NCI-H1105 (cell line): ENCODE measurements around the gene SLC25A47.
"Not testable (repeated sequence)": the region's sequence is repeated elsewhere in the genome, so short reads cannot be mapped to it uniquely, and the experiment has no call there.

Experiments used
- DNase-seq: peaks from one replicate; lab custom pipeline; 2025; lab: John Stamatoyannopoulos, UW

SLC25A47 gene

GRCh38 chr14:100325231-100325632, 2.1 kb downstream of the SLC25A47 start:
- DNase-seq: no peak

GRCh38 chr14:100325958-100326357, 2.8 kb downstream of the SLC25A47 start:
- DNase-seq: no peak

DNA sequence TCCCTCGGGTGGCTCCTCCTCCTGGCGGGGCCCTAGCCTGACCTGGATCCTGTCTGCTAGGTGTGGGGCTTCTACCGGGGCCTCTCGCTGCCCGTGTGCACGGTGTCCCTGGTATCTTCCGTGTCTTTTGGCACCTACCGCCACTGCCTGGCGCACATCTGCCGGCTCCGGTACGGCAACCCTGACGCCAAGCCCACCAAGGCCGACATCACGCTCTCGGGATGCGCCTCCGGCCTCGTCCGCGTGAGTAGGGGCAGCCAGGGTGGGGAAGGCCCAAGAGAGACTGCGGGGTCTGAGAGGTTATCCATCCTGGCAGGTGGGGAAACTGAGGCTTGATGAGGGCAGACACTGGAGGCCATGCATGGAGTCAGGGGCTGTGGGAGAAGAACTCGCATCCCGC, 4.0 kb downstream of the SLC25A47 start:
- DNase-seq: no peak

DNA sequence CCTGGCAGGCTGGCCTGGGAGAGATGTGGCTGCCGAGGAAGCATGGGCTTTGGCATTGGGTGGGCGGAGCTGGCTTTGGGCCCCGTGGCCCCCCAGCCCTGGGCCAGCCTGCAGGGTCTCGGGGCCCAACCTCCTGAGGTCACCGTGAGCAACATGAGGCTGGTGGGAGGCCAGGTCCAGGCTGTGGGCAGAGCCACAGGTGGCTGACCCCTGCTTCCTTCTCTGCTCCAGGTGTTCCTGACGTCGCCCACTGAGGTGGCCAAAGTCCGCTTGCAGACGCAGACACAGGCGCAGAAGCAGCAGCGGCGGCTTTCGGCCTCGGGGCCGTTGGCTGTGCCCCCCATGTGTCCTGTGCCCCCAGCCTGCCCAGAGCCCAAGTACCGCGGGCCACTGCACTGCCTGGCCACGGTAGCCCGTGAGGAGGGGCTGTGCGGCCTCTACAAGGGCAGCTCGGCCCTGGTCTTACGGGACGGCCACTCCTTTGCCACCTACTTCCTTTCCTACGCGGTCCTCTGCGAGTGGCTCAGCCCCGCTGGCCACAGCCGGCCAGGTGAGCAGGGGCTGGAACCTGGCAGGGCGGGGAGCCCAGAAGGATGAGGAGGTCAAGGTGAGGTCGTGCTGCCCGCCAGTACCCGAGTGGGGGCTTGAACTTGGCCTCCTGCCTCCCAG, 5.5 kb downstream of the SLC25A47 start:
- DNase-seq: no peak

DNA sequence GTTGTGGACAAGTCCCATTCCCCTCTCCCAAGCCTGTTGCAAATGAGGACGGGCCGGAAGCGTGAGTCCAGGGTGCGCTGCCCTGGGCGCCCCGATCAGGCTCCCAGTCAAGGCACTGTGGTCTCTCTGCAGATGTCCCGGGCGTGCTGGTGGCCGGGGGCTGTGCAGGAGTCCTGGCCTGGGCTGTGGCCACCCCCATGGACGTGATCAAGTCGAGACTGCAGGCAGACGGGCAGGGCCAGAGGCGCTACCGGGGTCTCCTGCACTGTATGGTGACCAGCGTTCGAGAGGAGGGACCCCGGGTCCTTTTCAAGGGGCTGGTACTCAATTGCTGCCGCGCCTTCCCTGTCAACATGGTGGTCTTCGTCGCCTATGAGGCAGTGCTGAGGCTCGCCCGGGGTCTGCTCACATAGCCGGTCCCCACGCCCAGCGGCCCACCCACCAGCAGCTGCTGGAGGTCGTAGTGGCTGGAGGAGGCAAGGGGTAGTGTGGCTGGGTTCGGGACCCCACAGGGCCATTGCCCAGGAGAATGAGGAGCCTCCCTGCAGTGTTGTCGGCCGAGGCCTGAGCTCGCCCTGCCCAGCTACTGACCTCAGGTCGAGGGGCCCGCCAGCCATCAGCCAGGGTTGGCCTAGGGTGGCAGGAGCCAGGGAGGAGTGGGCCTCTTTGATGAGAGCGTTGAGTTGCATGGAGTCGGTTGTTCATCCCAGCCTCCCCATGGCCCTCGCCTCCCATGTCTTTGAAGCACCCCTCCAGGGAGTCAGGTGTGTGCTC, 6.3 kb downstream of the SLC25A47 start:
- no peak for DNase-seq

GRCh38 chr14:100330007-100330344, 6.8 kb downstream of the SLC25A47 start:
- no peak for DNase-seq

DNA sequence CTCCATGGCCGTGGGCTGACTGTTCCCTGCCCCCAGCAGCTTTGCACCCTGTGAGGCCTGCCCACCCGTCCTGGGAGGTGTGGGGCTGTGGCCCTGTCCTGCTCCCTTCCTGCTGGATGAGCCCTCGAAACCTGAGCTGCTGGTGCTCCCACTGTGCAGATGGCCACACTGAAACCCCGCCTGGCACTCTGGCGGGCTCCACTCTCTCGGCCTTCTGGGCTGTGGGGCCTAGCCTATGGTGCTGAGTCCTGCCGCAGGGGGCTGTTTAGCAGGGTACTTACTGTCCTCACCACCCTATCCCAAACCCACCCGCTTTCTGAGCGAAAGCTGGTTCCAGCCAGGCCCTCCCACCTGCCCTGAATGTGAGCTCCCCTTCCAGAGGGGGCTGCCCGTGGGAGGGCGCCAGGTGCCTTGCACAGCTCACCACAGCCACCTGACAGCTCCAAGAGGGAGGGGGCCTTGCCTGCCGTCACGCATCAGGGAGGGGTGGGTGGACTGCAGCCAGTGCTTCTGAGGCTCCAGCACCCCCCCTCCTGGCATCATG, 7.3 kb downstream of the SLC25A47 start:
- no peak for DNase-seq

- DNase-seq: no peak
Observed at GRCh38 chr14:100332071-100332639, 9.0 kb downstream of the SLC25A47 start.

GRCh38 chr14:100332797-100333196, 9.7 kb downstream of the SLC25A47 start:
- no peak for DNase-seq

DNA sequence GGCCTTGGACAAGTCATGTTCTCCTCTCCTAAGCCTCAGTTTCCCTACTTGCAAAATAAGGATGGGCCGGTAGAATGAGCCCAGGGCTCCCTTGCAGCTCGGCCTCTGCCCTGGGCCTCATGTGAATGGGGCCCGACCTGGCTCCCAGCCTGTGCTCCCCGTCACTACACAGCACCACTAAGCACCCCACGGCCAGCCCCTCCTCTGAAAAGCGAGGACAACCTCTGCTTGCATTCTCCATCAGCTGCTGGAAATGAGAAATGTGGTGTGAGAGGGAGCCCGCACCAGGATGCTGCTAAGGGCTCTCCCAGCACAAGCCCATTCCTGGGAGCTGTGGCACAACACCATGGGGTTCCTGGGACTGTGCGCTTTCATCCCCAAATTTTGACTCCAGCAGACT, 10.2 kb downstream of the SLC25A47 start:
- DNase-seq: no peak

DNA sequence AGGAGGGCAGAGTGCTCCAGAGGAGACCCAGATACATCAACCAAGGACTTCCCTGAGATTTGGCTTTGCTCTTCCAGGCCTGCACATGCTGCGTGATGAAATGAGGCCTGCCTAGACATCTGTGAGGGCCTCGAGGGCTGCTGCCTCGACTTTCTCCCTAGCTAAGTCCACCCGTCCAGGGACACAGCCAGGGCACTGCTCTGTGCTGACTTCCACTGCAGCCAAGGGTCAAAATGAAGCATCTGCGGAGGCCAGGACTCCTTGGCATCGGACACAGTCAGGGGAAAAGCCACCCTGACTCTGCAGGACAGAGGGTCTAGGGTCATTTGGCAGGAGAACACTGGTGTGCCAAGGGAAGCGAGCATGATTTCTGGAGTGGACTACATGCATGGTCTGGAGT, 10.7 kb downstream of the SLC25A47 start:
- no peak for DNase-seq

GRCh38 chr14:100334904-100335303, 11.8 kb downstream of the SLC25A47 start:
- no peak for DNase-seq

- no peak for DNase-seq
Observed at GRCh38 chr14:100336618-100337530, 13.7 kb downstream of the SLC25A47 start.

GRCh38 chr14:100339766-100340422, 16.8 kb downstream of the SLC25A47 start:
- DNase-seq: no peak

DNA sequence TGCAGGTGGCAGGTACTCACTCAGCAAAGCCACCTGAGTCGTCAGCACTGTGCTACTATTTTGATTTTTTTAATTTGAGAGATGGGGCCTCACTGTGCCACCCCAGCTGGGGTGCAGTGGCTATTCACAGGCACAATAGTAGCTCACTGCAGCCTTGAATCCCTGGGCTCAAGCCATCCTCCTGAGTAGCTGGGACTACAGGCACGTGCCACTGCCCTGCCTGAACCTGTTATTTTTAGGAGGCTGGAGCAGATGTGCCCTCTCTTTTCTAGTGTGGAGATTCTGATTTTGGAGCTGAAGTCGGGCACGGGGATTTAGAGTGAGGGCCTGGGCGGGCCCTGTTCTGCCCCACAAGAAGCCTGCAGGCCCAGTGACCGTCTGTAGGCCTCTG, 17.3 kb downstream of the SLC25A47 start:
- DNase-seq: no peak

DNA sequence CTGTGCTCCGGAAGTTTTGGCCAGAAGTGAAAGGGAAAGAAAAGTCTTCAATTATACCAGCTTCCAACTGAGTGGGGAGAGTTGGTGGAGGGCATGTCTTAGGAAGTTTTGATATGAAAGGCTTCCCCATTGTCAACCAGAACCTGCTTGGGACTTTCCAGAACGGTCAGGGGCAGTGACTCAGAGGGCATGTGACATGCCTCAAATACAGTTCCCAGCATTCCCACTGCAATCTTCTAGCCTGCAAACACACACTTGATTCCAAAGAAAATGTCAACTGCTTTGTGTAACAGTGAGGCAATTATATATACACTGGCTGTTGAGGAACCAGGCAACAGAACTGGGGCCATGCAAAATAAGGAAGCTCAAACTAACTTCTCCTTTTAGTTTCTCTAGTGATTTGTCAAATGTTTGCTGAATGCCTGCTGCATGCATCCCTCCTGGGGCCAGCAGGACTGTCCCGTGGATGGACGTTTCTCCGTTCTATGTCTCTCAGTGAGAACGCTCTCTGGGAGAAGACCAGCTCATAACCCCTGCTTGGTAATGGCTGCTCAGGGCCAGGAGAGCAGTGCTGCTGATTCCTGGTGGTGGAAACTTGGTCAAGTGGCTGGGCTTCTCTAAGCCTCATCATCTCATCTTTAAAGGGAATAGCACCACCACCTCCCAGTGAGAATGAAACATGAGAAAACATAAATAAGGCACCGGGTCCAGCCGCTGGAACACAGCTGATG, 18.3 kb downstream of the SLC25A47 start:
- no peak for DNase-seq

DNA sequence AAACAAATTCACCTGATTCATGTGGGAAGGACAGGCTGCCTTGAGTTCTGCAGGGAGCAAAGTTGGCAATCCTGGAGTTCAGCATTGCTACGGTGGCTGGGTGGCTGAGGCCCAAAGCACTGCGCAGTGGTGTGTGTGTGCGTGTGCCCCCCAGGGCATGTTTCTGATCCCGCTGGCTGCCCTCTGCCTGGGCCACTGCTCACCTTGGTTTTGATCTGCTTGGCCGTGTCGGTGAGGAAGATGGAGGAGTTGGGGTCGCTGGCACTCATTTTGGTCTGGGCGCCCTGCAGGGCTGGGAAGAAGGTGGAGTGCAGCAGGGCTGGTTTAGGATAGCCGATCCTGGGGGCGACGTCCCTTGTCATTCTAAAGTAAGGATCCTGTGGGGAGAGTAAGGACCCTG, 19.1 kb downstream of the SLC25A47 start:
- DNase-seq: no peak

GRCh38 chr14:100342826-100343225, 19.7 kb downstream of the SLC25A47 start:
- DNase-seq: not testable (repeated sequence)

- DNase-seq: not testable (repeated sequence)
Observed at GRCh38 chr14:100344657-100345056, 21.5 kb downstream of the SLC25A47 start.

- no peak for DNase-seq
Observed at GRCh38 chr14:100345711-100346110, 22.6 kb downstream of the SLC25A47 start.
